Fibroblast of mammary gland (primary cell): ENCODE data around the gene EPHB2.

Experiments
- DNase-seq: peaks from one replicate; pipeline ENCODE4 v3.0.0-alpha.2; 2010; ENCODE audit warnings: low read depth
- H3K4me3 ChIP-seq: 2 replicates; pipeline ENCODE4 v1.5.1; 2011; ENCODE audit warnings: low read depth, mild to moderate bottlenecking, low read length, moderate library complexity; ENCODE audit not compliant: control insufficient read depth
- CTCF ChIP-seq: conservative IDR thresholded peaks from 2 replicates; pipeline ENCODE4 v1.5.1; 2011; ENCODE audit warnings: low read depth, low read length, inconsistent platforms; ENCODE audit not compliant: control insufficient read depth, insufficient read depth

Gene EPHB2

GRCh38 chr1:22850281-22850680 is 139.6 kb downstream of the EPHB2 start:
- H3K4me3 ChIP-seq = no peak overlapping the region
- no peak for DNase-seq
- TF ChIP-seq CTCF = no peak

- TF ChIP-seq CTCF = no peak
- no peak for DNase-seq
- H3K4me3 ChIP-seq = no peak overlapping the region
These were observed 140.0 kb downstream of the EPHB2 start for GRCh38 chr1:22850681-22851080.

- H3K4me3 ChIP-seq = no peak overlapping the region
- TF ChIP-seq CTCF = no peak
- no peak for DNase-seq
These were observed 140.9 kb downstream of the EPHB2 start for GRCh38 chr1:22851517-22851916.

- H3K4me3 ChIP-seq = no peak overlapping the region
- DNase-seq = no peak
- TF ChIP-seq CTCF = no peak
These were observed 141.6 kb downstream of the EPHB2 start for GRCh38 chr1:22852144-22852655.

GRCh38 chr1:22853651-22854185 is 143.1 kb downstream of the EPHB2 start:
- H3K4me3 ChIP-seq = no peak overlapping the region
- no peak for TF ChIP-seq CTCF
- DNase-seq = no peak

- H3K4me3 ChIP-seq = no peak overlapping the region
- TF ChIP-seq CTCF = no peak
- DNase-seq = no peak
These were observed 144.3 kb downstream of the EPHB2 start for GRCh38 chr1:22854688-22855565.
